Pancreas (tissue), 10 donors: ENCODE results near the gene METTL25. TPM values are rescaled to one million over a fixed set of nuclear protein-coding genes. Genes with fewer than 3 reads are reported as not detected.

ENCODE experiments used
- ATAC-seq, 4 donors: fragments of 200-7000 bp; cut with Tn5 transposase; one replicate each; pipeline versions ENCODE4 v1.8.0 to v1.9.1; 2020; ENCODE audit warnings: mild to moderate bottlenecking in 4 of 4, moderate library complexity in 4 of 4
- DNase-seq, 6 donors: peaks; one replicate each; pipeline ENCODE4 v3.0.0-alpha.2; 2020
- FAIRE-seq: peaks from 2 replicates; lab custom pipeline; 2012; peaks lifted over from hg19 to GRCh38; lab: Jason Lieb, UNC
- H3K27ac ChIP-seq, 4 donors: fragments of 200-600 bp; sonication (generic); 1 replicate in 3 of 4; 2 replicates in 1 of 4; pipeline versions ENCODE4 v1.5.0 to v1.8.0; 2020
- H3K27me3 ChIP-seq, 4 donors: fragments of 200-600 bp; one replicate each; pipeline ENCODE4 v1.8.0; 2021
- H3K36me3 ChIP-seq, 3 donors: fragments of 200-600 bp; sonication (generic) in 1 of 3; one replicate each; pipeline versions ENCODE4 v1.5.0 to v1.8.0; 2020 to 2021
- H3K4me1 ChIP-seq, 3 donors: fragments of 200-600 bp; one replicate each; pipeline ENCODE4 v1.8.0; 2021
- H3K4me3 ChIP-seq, 4 donors: fragments of 200-600 bp; sonication (generic) in 2 of 4; one replicate each; pipeline versions ENCODE4 v1.5.0 to v1.8.0; 2020 to 2021
- H3K9me3 ChIP-seq, 4 donors: fragments of 200-600 bp; one replicate each; pipeline ENCODE4 v1.8.0; 2021
- WGBS, 2 donors: extraction: QIAGEN DNeasy Blood & Tissue Kit; methylation state at CpG; one replicate each; pipeline ENCODE4 v1.1.7; 2013; 5-methylcytosine and 5-hydroxymethylcytosine counted together
- intact Hi-C, 3 donors: fragments of 100-400 bp; cut with DNase I; formaldehyde crosslinking; loops; one replicate each; pipeline versions ENCODE4 v1.11.1 to v1.14.2; 2022
- polyA plus RNA-seq, 2 donors: library from polyadenylated mRNA; stranded (reverse); fragments of 200-250 nt; gene quantifications; one replicate each; pipeline ENCODE4 v1.2.3, GENCODE V29; 2013
- total RNA-seq, 6 donors: library from RNA; stranded (reverse); fragmentation: NEBNext Ultra II Directional in 4 of 6; extraction: Animal tissue kit (Norgen Biotek cat#: 25700) in 4 of 6; gene quantifications; one replicate each; pipeline versions ENCODE4 v1.2.1 to v1.2.4, GENCODE V29; 2021 to 2023
- TF ChIP-seq, protein P1 (sequence below), 4 donors: fragments of 200-600 bp; sonication (generic) in 3 of 4; IDR thresholded peaks; one replicate each; pipeline versions ENCODE4 v1.5.0 to v1.8.0; 2021; ENCODE audit warnings: antibody characterized with exemption in 4 of 4
- donor health status: healthy with polysubstance abuse.
- donor health status: DM: no; HTN: no; CAD: no; lungs with moderate emphysema.
- donor health status: DM: no; HTN: no; CAD: no.
- donor health status: control.
- donor health status: control.
- donor health status: Bipolar disorder and iron deficiency.
- donor health status: DM: yes; HTN: yes; CAD: no.
- donor health status: DM: no; HTN: no; CAD: no.
- donor health status: DM: no; HTN: no; CAD: no.
- donor health status: DM: yes; HTN: yes; CAD: no.

The METTL25 gene
- total and polyA plus RNA-seq, 8 donors, result 3.5 to 9.5 (median 6.1) TPM

DNA sequence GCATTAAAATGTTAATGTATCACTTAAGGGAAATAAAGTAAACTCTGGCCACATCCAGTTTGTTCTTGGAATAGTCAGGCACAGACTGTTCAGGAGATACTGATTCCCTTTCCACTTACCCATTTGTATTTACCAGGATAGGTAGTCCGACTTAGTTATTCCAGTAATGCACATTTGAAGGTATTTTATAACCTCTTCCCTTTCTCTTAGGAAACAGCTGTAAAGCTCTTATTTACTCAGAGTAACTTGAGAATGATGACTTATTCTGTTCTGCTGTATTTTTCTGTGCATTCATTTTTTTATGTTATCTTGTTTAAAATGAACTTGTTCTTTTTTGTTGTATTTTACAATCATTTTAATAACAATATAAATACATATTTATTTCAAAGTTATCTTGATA, 78.0 kb downstream of the METTL25 start:
- ATAC-seq (no peak), FAIRE-seq (peak; percentile 47), DNase-seq (no peak)
- Histone ChIP-seq H3K9me3 (no peaks in the 10 kb centered on the region), H3K36me3 (peaks cover 0 to 9% (median 0%) of the 10 kb centered on the region in 3 donors), H3K27me3 (no peaks in the 10 kb centered on the region), H3K4me1 (no peaks in the 10 kb centered on the region), H3K4me3 (no peak overlapping the region), H3K27ac (no peak overlapping the region)
- 91 to 96% methylated on average over 1 of the region's 1 CpG for WGBS, 2 donors
- TF ChIP-seq, protein P1, sequence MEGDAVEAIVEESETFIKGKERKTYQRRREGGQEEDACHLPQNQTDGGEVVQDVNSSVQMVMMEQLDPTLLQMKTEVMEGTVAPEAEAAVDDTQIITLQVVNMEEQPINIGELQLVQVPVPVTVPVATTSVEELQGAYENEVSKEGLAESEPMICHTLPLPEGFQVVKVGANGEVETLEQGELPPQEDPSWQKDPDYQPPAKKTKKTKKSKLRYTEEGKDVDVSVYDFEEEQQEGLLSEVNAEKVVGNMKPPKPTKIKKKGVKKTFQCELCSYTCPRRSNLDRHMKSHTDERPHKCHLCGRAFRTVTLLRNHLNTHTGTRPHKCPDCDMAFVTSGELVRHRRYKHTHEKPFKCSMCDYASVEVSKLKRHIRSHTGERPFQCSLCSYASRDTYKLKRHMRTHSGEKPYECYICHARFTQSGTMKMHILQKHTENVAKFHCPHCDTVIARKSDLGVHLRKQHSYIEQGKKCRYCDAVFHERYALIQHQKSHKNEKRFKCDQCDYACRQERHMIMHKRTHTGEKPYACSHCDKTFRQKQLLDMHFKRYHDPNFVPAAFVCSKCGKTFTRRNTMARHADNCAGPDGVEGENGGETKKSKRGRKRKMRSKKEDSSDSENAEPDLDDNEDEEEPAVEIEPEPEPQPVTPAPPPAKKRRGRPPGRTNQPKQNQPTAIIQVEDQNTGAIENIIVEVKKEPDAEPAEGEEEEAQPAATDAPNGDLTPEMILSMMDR (IDR thresholded peaks at IDR 0.05), result no peak
- intact Hi-C loops, result no loop called here

DNA sequence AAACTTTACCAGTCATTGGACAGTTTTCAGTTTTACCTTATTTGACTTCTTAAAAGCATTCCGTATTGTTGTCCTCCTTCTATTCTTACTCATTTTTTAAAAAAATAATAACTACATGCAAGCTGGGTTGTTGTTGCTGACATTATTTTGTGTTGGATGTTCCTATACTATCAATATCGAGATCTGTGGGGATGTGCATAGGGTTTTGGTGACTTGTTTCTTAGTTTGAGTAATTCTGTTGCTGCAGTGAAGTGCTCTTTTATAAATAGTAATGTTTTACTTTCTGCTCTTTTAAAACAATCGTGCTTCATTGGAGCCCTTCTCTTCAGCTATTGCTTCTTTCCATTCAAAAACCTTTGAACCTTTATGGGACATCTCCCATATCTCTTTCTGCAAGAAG, 79.4 kb downstream of the METTL25 start:
- no peaks in the 10 kb centered on the region for H3K27me3 ChIP-seq

DNA sequence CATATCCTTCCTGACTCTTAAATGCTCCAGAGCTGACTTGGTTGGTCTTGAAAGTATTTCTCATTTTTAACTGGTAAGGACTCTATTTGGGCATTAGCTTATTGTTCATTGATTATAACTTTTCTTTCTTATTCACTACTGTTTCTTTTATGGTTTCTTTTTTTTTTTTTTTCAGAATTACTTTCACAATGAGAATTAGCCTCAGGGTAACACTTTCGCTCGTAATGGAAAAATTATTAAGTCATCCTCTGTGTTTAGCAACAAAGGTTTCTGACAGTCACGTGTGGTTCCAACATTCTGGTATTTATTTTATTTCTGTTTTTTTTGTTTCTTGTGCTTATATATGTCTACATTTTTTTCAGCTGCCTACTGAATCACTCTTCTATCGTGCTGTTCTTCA, 80.0 kb downstream of the METTL25 start:
- Histone ChIP-seq H3K27ac (no peak overlapping the region), H3K36me3 (peaks cover 0 to 9% (median 0%) of the 10 kb centered on the region in 3 donors), H3K4me3 (no peak overlapping the region), H3K4me1 (no peaks in the 10 kb centered on the region), H3K27me3 (no peaks in the 10 kb centered on the region), H3K9me3 (no peaks in the 10 kb centered on the region)
- DNase-seq, result no peak
- intact Hi-C loops, result no loop called here
- FAIRE-seq, result no peak
- TF ChIP-seq, protein P1 (IDR thresholded peaks at IDR 0.05), result no peak
- no peak for ATAC-seq
- 93 to 98% methylated on average over 4 of the region's 4 CpGs for WGBS, 2 donors

More for the DNA sequence above, 79.4 kb downstream of the METTL25 start:
- ATAC-seq (no peak), DNase-seq (no peak), FAIRE-seq (no peak)
- TF ChIP-seq, protein P1 (IDR thresholded peaks at IDR 0.05), result no peak
- Histone ChIP-seq H3K4me3 (no peak overlapping the region), H3K27ac (no peak overlapping the region), H3K36me3 (peaks cover 0 to 9% (median 0%) of the 10 kb centered on the region in 3 donors), H3K9me3 (no peaks in the 10 kb centered on the region), H3K4me1 (no peaks in the 10 kb centered on the region)
- intact Hi-C loops, result no loop called here
- WGBS, 2 donors, result 90 to 92% methylated on average over 3 of the region's 3 CpGs

DNA sequence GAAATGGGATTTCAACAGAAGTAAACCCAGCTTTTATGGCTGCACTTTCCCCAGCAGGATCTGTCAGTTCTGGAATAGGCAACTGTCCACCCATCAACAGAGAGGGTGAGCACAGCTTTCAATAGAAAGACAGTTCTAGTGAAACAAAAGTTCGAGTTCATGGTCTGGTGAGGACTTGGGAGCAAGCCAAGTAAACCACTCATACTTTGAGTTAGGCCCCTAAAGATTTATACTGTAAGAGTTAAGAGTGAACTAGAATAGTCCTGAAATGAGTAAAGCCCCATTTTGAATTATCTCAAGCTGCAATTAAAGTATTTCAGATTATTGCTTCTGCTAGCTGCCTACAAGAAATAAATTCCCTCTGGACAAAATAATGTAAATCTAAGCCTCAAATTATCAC, 82.6 kb downstream of the METTL25 start:
- no peaks in the 10 kb centered on the region for H3K9me3 ChIP-seq
- DNase-seq (no peak), ATAC-seq (no peak), FAIRE-seq (no peak)
- peaks cover 0 to 9% (median 0%) of the 10 kb centered on the region in 3 donors for H3K36me3 ChIP-seq
- H3K27ac ChIP-seq, result no peak overlapping the region
- H3K4me3 ChIP-seq, result no peak overlapping the region
- no peaks in the 10 kb centered on the region for H3K27me3 ChIP-seq
- TF ChIP-seq, protein P1 (IDR thresholded peaks at IDR 0.05), result no peak
- 69 to 81% methylated on average over 1 of the region's 1 CpG for WGBS, 2 donors
- H3K4me1 ChIP-seq, result no peaks in the 10 kb centered on the region
- intact Hi-C loops, result no loop called here

DNA sequence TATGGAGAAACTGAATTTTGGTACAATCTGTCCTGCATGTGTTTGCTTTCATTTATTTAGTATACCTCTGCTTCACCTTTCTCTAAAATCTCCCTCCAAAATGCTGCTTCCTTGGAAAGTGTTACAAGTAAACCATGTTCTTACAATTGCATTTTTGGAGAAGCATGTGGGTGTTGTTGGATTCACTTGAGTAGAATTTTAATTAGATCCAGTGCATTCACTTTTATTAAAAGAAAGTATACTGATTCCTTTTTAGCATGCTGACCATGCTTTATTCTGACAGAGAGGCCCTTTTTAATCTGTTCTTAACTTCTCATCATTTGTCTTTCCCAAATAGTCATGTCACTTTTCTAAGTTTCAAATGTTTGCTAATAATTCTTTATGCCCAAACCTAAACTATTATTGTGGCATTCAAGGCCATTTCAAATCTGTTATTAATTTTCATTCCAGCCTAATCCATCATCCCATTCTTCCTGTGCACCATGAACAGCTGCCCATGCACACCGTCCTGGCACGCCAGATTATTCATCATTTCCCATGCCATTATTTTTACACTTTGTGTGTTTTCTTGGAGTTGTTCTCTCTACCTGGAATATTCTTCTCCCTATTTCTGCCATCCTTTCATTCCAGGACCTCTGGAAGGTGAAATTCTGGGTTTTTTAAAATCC, 90.7 kb downstream of the METTL25 start:
- intact Hi-C loops, result no loop called here
- H3K9me3 ChIP-seq, result no peaks in the 10 kb centered on the region
- DNase-seq (no peak), FAIRE-seq (no peak), ATAC-seq (no peak)
- TF ChIP-seq, protein P1 (IDR thresholded peaks at IDR 0.05), result no peak
- no peaks in the 10 kb centered on the region for H3K4me1 ChIP-seq
- no peaks in the 10 kb centered on the region for H3K36me3 ChIP-seq
- H3K4me3 ChIP-seq, result no peak overlapping the region
- 80 to 89% methylated on average over 2 of the region's 2 CpGs for WGBS, 2 donors
- no peaks in the 10 kb centered on the region for H3K27me3 ChIP-seq
- H3K27ac ChIP-seq, result no peak overlapping the region
